Chondrocyte (in vitro differentiated cells): ENCODE results near the gene OSBPL1A. TPM values are rescaled to one million over a fixed set of nuclear protein-coding genes. Genes with fewer than 3 reads are reported as not detected.

Source experiments
- DNase-seq: peaks from one replicate; pipeline ENCODE4 v3.0.0; 2021; ENCODE audit warnings: mixed read lengths, low spot score
- H3K27ac Mint-ChIP-seq: one replicate; pipeline ENCODE4 v1.8.0; 2021; ENCODE audit warnings: mild to moderate bottlenecking, moderate library complexity, mixed read lengths; ENCODE audit not compliant: unreplicated experiment
- H3K27me3 Mint-ChIP-seq: 2 replicates; pipeline ENCODE4 v1.8.0; 2021; ENCODE audit warnings: low read depth, mixed read lengths
- H3K36me3 Mint-ChIP-seq: 2 replicates; pipeline ENCODE4 v1.8.0; 2021; ENCODE audit warnings: low read depth, mixed read lengths
- H3K4me1 Mint-ChIP-seq: 2 replicates; pipeline ENCODE4 v1.8.0; 2021; ENCODE audit warnings: low read depth, mild to moderate bottlenecking, mixed read lengths
- H3K4me3 Mint-ChIP-seq: one replicate; pipeline ENCODE4 v1.8.0; 2021; ENCODE audit warnings: mild to moderate bottlenecking, moderate library complexity, mixed read lengths; ENCODE audit not compliant: unreplicated experiment
- H3K9me3 Mint-ChIP-seq: 2 replicates; pipeline ENCODE4 v1.8.0; 2021; ENCODE audit warnings: low read depth, mixed read lengths
- CTCF ChIP-seq: fragments of 200-600 bp; sonication (generic); IDR thresholded peaks from 2 replicates; pipeline ENCODE4 v1.5.0; 2021; ENCODE audit warnings: antibody characterized with exemption, mild to moderate bottlenecking, moderate library complexity
- total RNA-seq: library from RNA; stranded (reverse); gene quantifications from 3 replicates; pipeline ENCODE4 v1.2.1, GENCODE V29; 2021

OSBPL1A gene
- total RNA-seq, 1 donor from 2014 or later, result 33.3 TPM

- H3K4me3 Mint-ChIP-seq, result no peak overlapping the region
- H3K27me3 Mint-ChIP-seq, result no peaks in the 10 kb centered on the region
- H3K27ac Mint-ChIP-seq, result peak overlapping the region; percentile 58
- no peak for TF ChIP-seq CTCF
- peaks cover 45% of the 10 kb centered on the region for H3K4me1 Mint-ChIP-seq
- peaks cover 7% of the 10 kb centered on the region for H3K9me3 Mint-ChIP-seq
- peaks cover 3% of the 10 kb centered on the region for H3K36me3 Mint-ChIP-seq
- no peak for DNase-seq
Observed at GRCh38 chr18:24212939-24213338, 184.7 kb downstream of the OSBPL1A start.

GRCh38 chr18:24209558-24209957, 188.1 kb downstream of the OSBPL1A start:
- Mint-ChIP-seq H3K4me1 (peaks cover 29% of the 10 kb centered on the region), H3K9me3 (peaks cover 7% of the 10 kb centered on the region), H3K27ac (no peak overlapping the region), H3K4me3 (no peak overlapping the region), H3K27me3 (no peaks in the 10 kb centered on the region), H3K36me3 (peaks cover 5% of the 10 kb centered on the region)
- no peak for TF ChIP-seq CTCF
- no peak for DNase-seq

- H3K9me3 Mint-ChIP-seq, result peaks cover 7% of the 10 kb centered on the region
- DNase-seq, result no peak
- H3K27ac Mint-ChIP-seq, result no peak overlapping the region
- H3K4me1 Mint-ChIP-seq, result peaks cover 20% of the 10 kb centered on the region
- H3K4me3 Mint-ChIP-seq, result no peak overlapping the region
- H3K36me3 Mint-ChIP-seq, result peaks cover 5% of the 10 kb centered on the region
- no peak for TF ChIP-seq CTCF
- H3K27me3 Mint-ChIP-seq, result no peaks in the 10 kb centered on the region
Observed at GRCh38 chr18:24208270-24209035, 189.2 kb downstream of the OSBPL1A start.

GRCh38 chr18:24204904-24205303, 192.7 kb downstream of the OSBPL1A start:
- Mint-ChIP-seq H3K9me3 (peaks cover 4% of the 10 kb centered on the region), H3K27ac (no peak overlapping the region), H3K27me3 (no peaks in the 10 kb centered on the region), H3K36me3 (peaks cover 5% of the 10 kb centered on the region), H3K4me1 (peaks cover 12% of the 10 kb centered on the region), H3K4me3 (no peak overlapping the region)
- no peak for TF ChIP-seq CTCF
- DNase-seq, result no peak

- DNase-seq, result no peak
- H3K27me3 Mint-ChIP-seq, result no peaks in the 10 kb centered on the region
- H3K36me3 Mint-ChIP-seq, result peaks cover 2% of the 10 kb centered on the region
- no peak overlapping the region for H3K4me3 Mint-ChIP-seq
- no peak for TF ChIP-seq CTCF
- H3K27ac Mint-ChIP-seq, result no peak overlapping the region
- H3K9me3 Mint-ChIP-seq, result no peaks in the 10 kb centered on the region
- peaks cover 20% of the 10 kb centered on the region for H3K4me1 Mint-ChIP-seq
Observed at GRCh38 chr18:24201699-24202687, 195.6 kb downstream of the OSBPL1A start.
